Endometrial microvascular endothelial cells (primary cell): ENCODE data around the gene PRRX1. TPM values are rescaled to one million over a fixed set of nuclear protein-coding genes. Genes with fewer than 3 reads are reported as not detected.

Experiments used
- in situ Hi-C: cut with HindIII; loops from 2 replicates; pipeline ENCODE4 v1.10.0; 2017; ENCODE audit warnings: low sequenced_read_pairs, low pct_unique_long_range_greater_than_20kb; ENCODE audit errors: inconsistent ontology term
- total RNA-seq: library from RNA; depleted of rRNA; stranded (reverse); fragments of >200 nt; gene quantifications from one replicate; pipeline ENCODE4 v1.2.3, GENCODE V29; 2015; ENCODE audit errors: inconsistent ontology term

PRRX1 gene
- total RNA-seq: not detected

- in situ Hi-C loops: no loop called here
Observed at GRCh38 chr1:170664093-170664827, at the start of gene PRRX1. Gene PRRX1, plus strand, starts transcription at chr1:170664131. Its CDS starts 88 bp downstream, at chr1:170664219.

GRCh38 chr1:170617591-170618330, 46.2 kb upstream of the PRRX1 start:
- in situ Hi-C loops: no loop called here

GRCh38 chr1:170618421-170618820, 45.5 kb upstream of the PRRX1 start:
- in situ Hi-C loops: no loop called here

GRCh38 chr1:170619241-170620028, 44.5 kb upstream of the PRRX1 start:
- in situ Hi-C loops: no loop called here

- in situ Hi-C loops: no loop called here
Observed at GRCh38 chr1:170620164-170620563, 43.8 kb upstream of the PRRX1 start.

- in situ Hi-C loops: no loop called here
Observed at GRCh38 chr1:170623171-170623570, 40.8 kb upstream of the PRRX1 start.

GRCh38 chr1:170624146-170624545, 39.8 kb upstream of the PRRX1 start:
- in situ Hi-C loops: no loop called here

GRCh38 chr1:170630977-170631376, 33.0 kb upstream of the PRRX1 start:
- in situ Hi-C loops: no loop called here

- in situ Hi-C loops: no loop called here
Observed at GRCh38 chr1:170634293-170634692, 29.6 kb upstream of the PRRX1 start.

GRCh38 chr1:170634824-170635410, 29.0 kb upstream of the PRRX1 start:
- in situ Hi-C loops: no loop called here

- in situ Hi-C loops: no loop called here
Observed at GRCh38 chr1:170640581-170640980, 23.4 kb upstream of the PRRX1 start.

GRCh38 chr1:170657275-170657853, 6.6 kb upstream of the PRRX1 start:
- in situ Hi-C loops: no loop called here

GRCh38 chr1:170659399-170660035, 4.4 kb upstream of the PRRX1 start:
- in situ Hi-C loops: no loop called here

GRCh38 chr1:170660281-170660713, 3.6 kb upstream of the PRRX1 start:
- in situ Hi-C loops: no loop called here

GRCh38 chr1:170660871-170661645, 2.9 kb upstream of the PRRX1 start:
- in situ Hi-C loops: no loop called here

- in situ Hi-C loops: no loop called here
Observed at GRCh38 chr1:170661646-170662411, 2.1 kb upstream of the PRRX1 start.
